K562 (cell line): ENCODE data around the gene PIKFYVE. TPM values are rescaled to one million over a fixed set of nuclear protein-coding genes. Genes with fewer than 3 reads are reported as not detected.
A peak's percentile ranks its signal among the peaks of the same experiment; 100 is the strongest.
"Not testable (repeated sequence)": the region's sequence is repeated elsewhere in the genome, so short reads cannot be mapped to it uniquely, and the experiment has no call there.

ENCODE experiments used
- ATAC-seq: fragments of 200-7000 bp; cut with Tn5 transposase; 3 replicates; pipeline ENCODE4 v1.9.1; 2020; ENCODE audit warnings: moderate library complexity
- BruUV-seq: library from RNA; stranded (reverse); fragments of 400-500 nt; replicated peaks from 2 replicates; lab custom pipeline; 2021; lab: Mats Ljungman, UMichigan
- CTCF ChIA-PET: fragments of 300-600 bp; formaldehyde crosslinking; extraction: SDS; loops from one replicate; lab custom pipeline; 2021; ENCODE audit warnings: low intra/inter-chr PET ratio; lab: Yijun Ruan, JAX
- POLR2A ChIA-PET: fragments of 300-600, 350-650 bp; sonication (Branson Sonifier 250); formaldehyde crosslinking; extraction: SDS; loops from one replicate; lab custom pipeline; 2021; ENCODE audit warnings: antibody characterized with exemption, inconsistent platforms; lab: Yijun Ruan, JAX
- DNase-seq, 4 experiments: peaks; one replicate each; pipeline versions ENCODE4 v3.0.0 to v3.0.0-alpha.2; 2011 to 2018; ENCODE audit warnings: low spot score in 3 of 4, mixed read lengths in 3 of 4; ENCODE audit errors: extremely low read depth in 1 of 4
- FAIRE-seq: peaks from 2 replicates; lab custom pipeline; 2011; peaks lifted over from hg19 to GRCh38; lab: Jason Lieb, UNC
- H2AFZ ChIP-seq: 2 replicates; pipeline ENCODE4 v1.6.0; 2011; ENCODE audit warnings: low read depth, low read length, control low read depth, inconsistent platforms
- H3K27ac ChIP-seq: fragments of 200-600 bp; 3 replicates; pipeline ENCODE4 v1.8.0; 2011; ENCODE audit warnings: low read depth, mild to moderate bottlenecking, control low read depth, inconsistent platforms, low read length, moderate library complexity, mixed read lengths; ENCODE audit errors: extremely low read depth
- H3K27me3 ChIP-seq, 2 experiments: fragments of 300-600 bp in 1 of 2; 2 replicates in 1 of 2; 3 replicates in 1 of 2; pipeline versions ENCODE4 v1.6.0 to v1.8.0; 2011; ENCODE audit warnings: inconsistent platforms in 2 of 2, low read length in 2 of 2, mild to moderate bottlenecking in 1 of 2, mixed read lengths in 1 of 2, moderate library complexity in 1 of 2; ENCODE audit not compliant: control insufficient read depth in 2 of 2, insufficient read depth in 2 of 2
- H3K36me3 ChIP-seq: fragments of 300-600 bp; 3 replicates; pipeline ENCODE4 v1.8.0; 2011; ENCODE audit warnings: mild to moderate bottlenecking, low read length, inconsistent platforms; ENCODE audit not compliant: control insufficient read depth, insufficient read depth
- H3K4me1 ChIP-seq, 2 experiments: fragments of 200-600 bp in 1 of 2; replicated peaks in 1 of 2; 2 replicates in 1 of 2; 3 replicates in 1 of 2; pipeline versions ENCODE4 v1.5.1 to v1.8.0; 2011; ENCODE audit warnings: inconsistent platforms in 2 of 2, low read length in 2 of 2, mild to moderate bottlenecking in 1 of 2, mixed read lengths in 1 of 2, moderate library complexity in 1 of 2; ENCODE audit not compliant: control insufficient read depth in 2 of 2, insufficient read depth in 2 of 2
- H3K4me2 ChIP-seq: 2 replicates; pipeline ENCODE4 v1.6.1; 2011; ENCODE audit warnings: low read length, control low read depth, inconsistent platforms, mixed read lengths; ENCODE audit not compliant: insufficient read depth
- H3K4me3 ChIP-seq: fragments of 200-600 bp; sonication (generic), shearing (Covaris generic); 2 replicates; pipeline ENCODE4 v1.5.1; 2016; ENCODE audit warnings: control low read depth, inconsistent platforms
- H3K79me2 ChIP-seq: fragments of 200-600 bp; 3 replicates; pipeline ENCODE4 v1.8.0; 2011; ENCODE audit warnings: low read length, inconsistent platforms; ENCODE audit not compliant: control insufficient read depth, insufficient read depth
- H3K9ac ChIP-seq, 2 experiments: 2 replicates each; pipeline versions ENCODE4 v1.6.0 to v1.6.1; 2011; ENCODE audit warnings: low read depth in 2 of 2, low read length in 2 of 2, control low read depth in 1 of 2, inconsistent platforms in 1 of 2, mild to moderate bottlenecking in 1 of 2, mixed read lengths in 1 of 2; ENCODE audit not compliant: insufficient read depth in 1 of 2
- H3K9me1 ChIP-seq: one replicate; pipeline ENCODE4 v1.6.0; 2011; ENCODE audit warnings: inconsistent platforms, mild to moderate bottlenecking, low read length, moderate library complexity; ENCODE audit not compliant: control insufficient read depth, insufficient read depth
- H3K9me3 ChIP-seq: replicated peaks from 2 replicates; pipeline ENCODE4 v1.5.1; 2011; ENCODE audit warnings: low read depth, low read length, inconsistent platforms; ENCODE audit not compliant: control insufficient read depth, insufficient read depth
- H4K20me1 ChIP-seq: replicated peaks from 2 replicates; pipeline ENCODE4 v1.6.1; 2011; ENCODE audit warnings: low read length, inconsistent platforms, mixed read lengths; ENCODE audit not compliant: control insufficient read depth, insufficient read depth
- CEBPZ ChIP-seq: fragments of 150-350 bp; IDR thresholded peaks from 2 replicates; pipeline ENCODE4 v1.6.1; 2014; ENCODE audit warnings: low read depth, mild to moderate bottlenecking, low read length, borderline replicate concordance
- GTF2F1 ChIP-seq: IDR thresholded peaks from 2 replicates; pipeline ENCODE4 v1.6.1; 2011; ENCODE audit warnings: low read depth, low read length, improper control_type of control experiment
- NCOA6 ChIP-seq: fragments of 450-650 bp; IDR thresholded peaks from 2 replicates; pipeline ENCODE4 v1.6.1; 2017; ENCODE audit warnings: mild to moderate bottlenecking
- ZBTB26 ChIP-seq: fragments of 450-650 bp; formaldehyde crosslinking; IDR thresholded peaks from 2 replicates; pipeline ENCODE4 v1.4.0; 2022; ENCODE audit warnings: missing genetic modification characterization
- ZSCAN29 ChIP-seq: fragments of 450-650 bp; IDR thresholded peaks from 2 replicates; pipeline ENCODE4 v1.6.1; 2017
- WGBS: fragments of 100-300 bp; shearing (Covaris generic); methylation state at CpG from one replicate; pipeline ENCODE4 v1.1.6; 2016; ENCODE audit warnings: low coverage, mixed read lengths; ENCODE audit not compliant: insufficient coverage; ENCODE audit errors: missing lambda C conversion rate; 5-methylcytosine and 5-hydroxymethylcytosine counted together
- in situ Hi-C: fragments of 300-500 bp; cut with MboI; formaldehyde crosslinking; loops from 4 replicates; pipeline ENCODE4 v1.15.0; 2018; ENCODE audit warnings: inconsistent platforms, mixed read lengths
- intact Hi-C: fragments of 100-400 bp; cut with micrococcal nuclease; formaldehyde crosslinking; loops from 2 replicates; pipeline ENCODE4 v1.14.2; 2022
- polyA plus RNA-seq, 8 experiments: library from polyadenylated mRNA; depleted of rRNA in 4 of 8; stranded (reverse) in 5 of 8; unstranded in 3 of 8; fragments of >200 nt; fragmentation: Nextera tagmentation in 2 of 8; fragmentation: Illumina TruSeq in 1 of 8; extraction: Ambion mirVana in 2 of 8; extraction: Trizol in 1 of 8; gene quantifications; 2 replicates each; pipeline versions ENCODE4 v1.2.1 to v1.2.3, GENCODE V29; 2011 to 2014; ENCODE audit warnings: inconsistent platforms in 1 of 8, missing spikeins in 1 of 8
- total RNA-seq, 7 experiments: library from RNA; depleted of rRNA in 6 of 7; stranded (reverse); fragments of >200 nt in 6 of 7; fragmentation: Illumina TruSeq in 2 of 7; extraction: Trizol in 2 of 7; gene quantifications; 2 replicates each; pipeline versions ENCODE4 v1.2.1 to v1.2.3, GENCODE V29; 2011 to 2021; ENCODE audit warnings: low replicate concordance in 1 of 7
- TF ChIP-seq, protein P1 (sequence below): fragments of 250-450 bp; sonication (Bioruptor Pico); IDR thresholded peaks from 2 replicates; pipeline ENCODE4 v1.8.0; 2021; ENCODE audit warnings: moderate library complexity, mild to moderate bottlenecking, inconsistent platforms

The PIKFYVE gene
- total and polyA plus RNA-seq, 9 of the 15 experiments (the other 6 are each of a cell fraction or from before 2014, with no cell fraction given), result 3.6 to 25.6 (median 16.7) TPM

GRCh38 chr2:208266936-208267335, 881 bp downstream of the PIKFYVE start:
- Histone ChIP-seq H2AFZ (0 out of 2 replicates have a peak overlapping the region, but pooled peaks have one; percentile 50), H3K79me2 (peaks cover 48% of the 10 kb centered on the region), H3K9ac (peak overlapping the region in 1 of 2 experiments; percentile 87; a peak in 2 of 4 replicates), H3K9me3 (no peaks in the 10 kb centered on the region; the same call in 1 of the 2 replicates), H3K9me1 (no peaks in the 10 kb centered on the region), H3K36me3 (peaks cover 10% of the 10 kb centered on the region), H3K27ac (peak overlapping the region; percentile 77), H3K4me2 (peak overlapping the region; percentile 84)
- 0% methylated on average over 3 of the region's 3 CpGs for WGBS
- in situ Hi-C loops, result no loop called here
- FAIRE-seq, result no peak
- CTCF ChIA-PET, result interaction anchor here (1.2 kb wide), 1 partner anchor 13 kb away, joined by 4 read pairs; no protein-coding TSS in a partner anchor
- TSS peak; percentile 62 for BruUV-seq
- DNase-seq, result no peak
- POLR2A ChIA-PET, result interaction anchor here (0.7 to 4.2 kb wide), 4 partner anchors 13 to 1751 kb away, joined by 3 to 21 read pairs (median 3); partner anchors contain the start of gene IDH1
- TF ChIP-seq GTF2F1, result no peak
- TF ChIP-seq CEBPZ, result no peak
- TF ChIP-seq, protein P1, sequence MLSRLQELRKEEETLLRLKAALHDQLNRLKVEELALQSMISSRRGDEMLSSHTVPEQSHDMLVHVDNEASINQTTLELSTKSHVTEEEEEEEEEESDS (CRISPR knock-in tag), result no peak
- no peak for TF ChIP-seq ZBTB26 (CRISPR knock-in tag)
- TF ChIP-seq ZSCAN29, result no peak
- TF ChIP-seq NCOA6, result no peak
- TF ChIP-seq, all 486 proteins: peak for 0
- Histone ChIP-seq H4K20me1 (no peaks in the 10 kb centered on the region; the same call in 1 of the 2 replicates), H3K4me3 (peak overlapping the region; percentile 96), H3K27me3 (no peaks in the 10 kb centered on the region), H3K4me1 (peaks cover 4 to 7% of the 10 kb centered on the region in 2 experiments; a peak in 4 of 5 replicates)
- intact Hi-C loops, result loop anchor here (1.0 to 5.0 kb wide), 2 partner anchors 95 to 165 kb away; no protein-coding TSS in a partner anchor
- 0 out of 3 replicates have a peak, but pooled peaks have one; percentile 8 for ATAC-seq

GRCh38 chr2:208267526-208267925, 1.5 kb downstream of the PIKFYVE start:
- Histone ChIP-seq H3K36me3 (peaks cover 13% of the 10 kb centered on the region), H3K4me2 (peak overlapping the region; percentile 84), H3K79me2 (peaks cover 48% of the 10 kb centered on the region), H3K27ac (peak overlapping the region; percentile 8), H3K4me3 (peak overlapping the region; percentile 96), H3K9ac (peak overlapping the region; percentile 87 to 92)
- H4K20me1 ChIP-seq, H3K9me1 ChIP-seq, H3K4me1 ChIP-seq, H2AFZ ChIP-seq, BruUV-seq, H3K27me3 ChIP-seq, in situ Hi-C loops, H3K9me3 ChIP-seq: not testable (repeated sequence)
- FAIRE-seq, result peak; percentile 35
- ChIA-PET POLR2A (interaction anchor here (0.7 to 4.2 kb wide), 5 partner anchors 14 to 1751 kb away, joined by 3 to 21 read pairs (median 3); partner anchors contain the start of gene IDH1), CTCF (interaction anchor here (1.2 kb wide), 1 partner anchor 14 kb away, joined by 4 read pairs; no protein-coding TSS in a partner anchor)
- ATAC-seq, result peak; percentile 30
- WGBS, result 0% methylated on average over 10 of the region's 22 CpGs
- intact Hi-C loops, result loop anchor here (5.0 kb wide), 1 partner anchor 165 kb away; no protein-coding TSS in a partner anchor
- peak in 1 of 4 experiments; percentile 25 for DNase-seq
